ENCODE measurements around the gene TMEM69. TPM values are rescaled to one million over a fixed set of nuclear protein-coding genes. Genes with fewer than 3 reads are reported as not detected.
"Not testable (repeated sequence)": the region's sequence is repeated elsewhere in the genome, so short reads cannot be mapped to it uniquely, and the experiment has no call there.

TMEM69 gene
- total RNA-seq, 1 donor from 2014 or later = 20.6 TPM

DNA sequence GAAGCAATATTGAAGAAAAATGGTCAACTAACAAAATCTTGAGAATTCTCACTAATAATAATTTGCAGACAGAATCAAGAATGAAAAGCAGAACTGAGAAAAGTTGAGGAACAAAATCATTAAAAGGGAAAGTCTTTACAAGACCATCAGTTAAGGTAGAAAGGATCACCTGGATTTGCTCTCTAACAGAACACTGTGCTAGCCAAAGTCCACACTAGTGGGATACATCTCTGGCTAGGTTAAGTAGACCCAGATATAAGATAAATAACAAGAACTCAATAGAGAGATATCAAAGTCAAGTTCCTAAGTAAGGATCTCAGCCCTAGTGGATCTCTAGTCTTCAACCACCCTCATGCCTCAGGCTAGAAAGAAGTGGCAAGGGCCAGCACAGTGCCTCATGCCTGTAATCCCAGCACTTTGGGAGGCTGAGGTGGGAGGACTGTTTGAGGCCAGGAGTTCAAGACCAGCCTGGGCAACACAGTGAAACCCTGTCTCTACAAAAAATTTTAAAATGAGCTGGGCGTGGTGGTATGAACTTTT, 42.9 kb downstream of the TMEM69 start:
- no peak overlapping the region for H3K27ac Mint-ChIP-seq (ENCODE audit: unreplicated experiment)
- no peaks in the 10 kb centered on the region for H3K36me3 Mint-ChIP-seq (ENCODE audit: unreplicated experiment)
- H3K4me3 Mint-ChIP-seq (ENCODE audit: unreplicated experiment) = no peak overlapping the region
- TF ChIP-seq, protein P1, sequence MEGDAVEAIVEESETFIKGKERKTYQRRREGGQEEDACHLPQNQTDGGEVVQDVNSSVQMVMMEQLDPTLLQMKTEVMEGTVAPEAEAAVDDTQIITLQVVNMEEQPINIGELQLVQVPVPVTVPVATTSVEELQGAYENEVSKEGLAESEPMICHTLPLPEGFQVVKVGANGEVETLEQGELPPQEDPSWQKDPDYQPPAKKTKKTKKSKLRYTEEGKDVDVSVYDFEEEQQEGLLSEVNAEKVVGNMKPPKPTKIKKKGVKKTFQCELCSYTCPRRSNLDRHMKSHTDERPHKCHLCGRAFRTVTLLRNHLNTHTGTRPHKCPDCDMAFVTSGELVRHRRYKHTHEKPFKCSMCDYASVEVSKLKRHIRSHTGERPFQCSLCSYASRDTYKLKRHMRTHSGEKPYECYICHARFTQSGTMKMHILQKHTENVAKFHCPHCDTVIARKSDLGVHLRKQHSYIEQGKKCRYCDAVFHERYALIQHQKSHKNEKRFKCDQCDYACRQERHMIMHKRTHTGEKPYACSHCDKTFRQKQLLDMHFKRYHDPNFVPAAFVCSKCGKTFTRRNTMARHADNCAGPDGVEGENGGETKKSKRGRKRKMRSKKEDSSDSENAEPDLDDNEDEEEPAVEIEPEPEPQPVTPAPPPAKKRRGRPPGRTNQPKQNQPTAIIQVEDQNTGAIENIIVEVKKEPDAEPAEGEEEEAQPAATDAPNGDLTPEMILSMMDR (IDR thresholded peaks at IDR 0.05; ENCODE audit: partially characterized antibody, unreplicated experiment) = no peak
- H3K4me1 Mint-ChIP-seq (ENCODE audit: low read depth, unreplicated experiment) = no peaks in the 10 kb centered on the region
- DNase-seq = no peak
- no peaks in the 10 kb centered on the region for H3K27me3 Mint-ChIP-seq (ENCODE audit: unreplicated experiment)
- no peaks in the 10 kb centered on the region for H3K9me3 Mint-ChIP-seq (ENCODE audit: unreplicated experiment)

DNA sequence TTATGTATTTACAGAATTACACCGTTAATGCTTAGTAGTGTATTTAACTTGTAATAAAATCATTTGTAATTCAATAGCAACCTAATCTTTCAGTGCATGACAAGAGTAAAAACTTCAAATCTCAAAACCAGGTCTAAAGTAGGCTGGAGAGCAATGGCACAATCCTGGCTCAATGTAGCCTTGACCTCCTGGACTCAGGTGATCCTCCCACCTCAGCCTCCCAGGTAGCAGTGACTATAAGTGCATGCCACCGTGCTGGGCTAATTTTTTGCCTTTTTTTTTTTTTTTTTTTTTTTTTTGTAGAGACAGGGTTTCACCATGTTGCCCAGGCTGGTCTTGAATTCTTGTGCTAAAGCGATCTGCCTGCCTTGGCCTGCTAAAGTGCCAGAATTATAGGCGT, 51.2 kb downstream of the TMEM69 start:
- peaks cover 15% of the 10 kb centered on the region for H3K36me3 Mint-ChIP-seq (ENCODE audit: unreplicated experiment)
- H3K4me3 Mint-ChIP-seq (ENCODE audit: unreplicated experiment) = no peak overlapping the region
- no peak overlapping the region for H3K27ac Mint-ChIP-seq (ENCODE audit: unreplicated experiment)
- TF ChIP-seq, protein P1 (IDR thresholded peaks at IDR 0.05; ENCODE audit: partially characterized antibody, unreplicated experiment) = no peak
- no peaks in the 10 kb centered on the region for H3K4me1 Mint-ChIP-seq (ENCODE audit: low read depth, unreplicated experiment)
- H3K27me3 Mint-ChIP-seq (ENCODE audit: unreplicated experiment) = no peaks in the 10 kb centered on the region
- H3K9me3 Mint-ChIP-seq (ENCODE audit: unreplicated experiment) = no peaks in the 10 kb centered on the region
- DNase-seq = no peak

DNA sequence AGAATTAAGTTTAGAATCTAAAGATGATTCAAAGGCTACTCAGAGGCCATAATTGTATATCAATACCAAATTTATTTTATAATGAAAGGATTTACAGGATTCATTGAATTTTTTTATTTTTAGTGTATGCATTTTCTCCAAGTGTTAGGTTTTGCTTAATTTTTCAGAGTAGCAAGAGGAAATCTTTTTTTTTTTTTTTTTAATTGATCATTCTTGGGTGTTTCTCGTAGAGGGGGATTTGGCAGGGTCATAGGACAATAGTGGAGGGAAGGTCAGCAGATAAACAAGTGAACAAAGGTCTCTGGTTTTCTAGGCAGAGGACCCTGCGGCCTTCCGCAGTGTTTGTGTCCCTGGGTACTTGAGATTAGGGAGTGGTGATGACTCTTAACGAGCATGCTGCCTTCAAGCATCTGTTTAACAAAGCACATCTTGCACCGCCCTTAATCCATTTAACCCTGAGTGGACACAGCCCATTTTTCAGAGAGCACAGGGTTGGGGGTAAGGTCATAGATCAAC, 51.7 kb downstream of the TMEM69 start:
- Mint-ChIP-seq H3K36me3 (ENCODE audit: unreplicated experiment) (peaks cover 15% of the 10 kb centered on the region), H3K27ac (ENCODE audit: unreplicated experiment) (peak overlapping the region; percentile 62)
- not testable (repeated sequence) for H3K4me1 Mint-ChIP-seq (ENCODE audit: low read depth, unreplicated experiment); H3K4me3 Mint-ChIP-seq (ENCODE audit: unreplicated experiment); DNase-seq; H3K27me3 Mint-ChIP-seq (ENCODE audit: unreplicated experiment); H3K9me3 Mint-ChIP-seq (ENCODE audit: unreplicated experiment)

Other genes starting within 250 kb of the TMEM69 start
- gene TESK2, start 197.0 kb upstream of the TMEM69 start, total RNA-seq (ENCODE audit: unreplicated experiment) = 3.3 TPM
- 9.8 TPM for gene CCDC163, start 188.1 kb upstream of the TMEM69 start, total RNA-seq (ENCODE audit: unreplicated experiment)
- 2.5 TPM for gene MMACHC, start 187.9 kb upstream of the TMEM69 start, total RNA-seq (ENCODE audit: unreplicated experiment)
- 1,754 TPM for gene PRDX1, start 166.3 kb upstream of the TMEM69 start, total RNA-seq (ENCODE audit: unreplicated experiment)
- 182 TPM for gene AKR1A1, start 137.4 kb upstream of the TMEM69 start, total RNA-seq (ENCODE audit: unreplicated experiment)
- 139 TPM for gene NASP, start 104.1 kb upstream of the TMEM69 start, total RNA-seq (ENCODE audit: unreplicated experiment)
- gene CCDC17, start 64.1 kb upstream of the TMEM69 start, total RNA-seq (ENCODE audit: unreplicated experiment) = 3.8 TPM
- 103 TPM for gene GPBP1L1, start 1.6 kb upstream of the TMEM69 start, total RNA-seq (ENCODE audit: unreplicated experiment)
- gene IPP, start 62.5 kb downstream of the TMEM69 start, total RNA-seq (ENCODE audit: unreplicated experiment) = 20.3 TPM
- gene MAST2, start 115.4 kb downstream of the TMEM69 start, total RNA-seq (ENCODE audit: unreplicated experiment) = 95.1 TPM